Fibroblast of skin of left biceps (primary cell): ENCODE data around the gene STX16.

ENCODE experiments used
- DNase-seq, 2 experiments: peaks; one replicate each; pipeline ENCODE4 v3.0.0-alpha.2; 2013; ENCODE audit warnings: low read depth in 2 of 2

Gene STX16

GRCh38 chr20:58650776-58651558, at the start of gene STX16:
Gene STX16 (plus strand): TSS chr20:58651283. CDS start chr20:58652007, 724 bp downstream.
- DNase-seq: peak; percentile 81 to 86

GRCh38 chr20:58602124-58602523, 49.0 kb upstream of the STX16 start:
- DNase-seq: no peak

GRCh38 chr20:58603721-58604120, 47.4 kb upstream of the STX16 start:
- DNase-seq: peak in 1 of 2 experiments; percentile 45

- DNase-seq: no peak
Observed at GRCh38 chr20:58604128-58604881, 46.8 kb upstream of the STX16 start.

GRCh38 chr20:58605292-58606065, 45.6 kb upstream of the STX16 start:
- DNase-seq: no peak

- no peak for DNase-seq
Observed at GRCh38 chr20:58606184-58606583, 44.9 kb upstream of the STX16 start.

GRCh38 chr20:58608096-58608840, 42.8 kb upstream of the STX16 start:
- no peak for DNase-seq

- DNase-seq: no peak
Observed at GRCh38 chr20:58609026-58609425, 42.1 kb upstream of the STX16 start.

GRCh38 chr20:58610071-58610800, 40.8 kb upstream of the STX16 start:
- no peak for DNase-seq

- DNase-seq: no peak
Observed at GRCh38 chr20:58610811-58611210, 40.3 kb upstream of the STX16 start.

- DNase-seq: no peak
Observed at GRCh38 chr20:58611236-58612030, 39.6 kb upstream of the STX16 start.

GRCh38 chr20:58612121-58612691, 38.9 kb upstream of the STX16 start:
- no peak for DNase-seq

- DNase-seq: no peak
Observed at GRCh38 chr20:58613061-58613854, 37.8 kb upstream of the STX16 start.

GRCh38 chr20:58614366-58614765, 36.7 kb upstream of the STX16 start:
- no peak for DNase-seq

GRCh38 chr20:58614984-58615760, 35.9 kb upstream of the STX16 start:
- DNase-seq: no peak

- no peak for DNase-seq
Observed at GRCh38 chr20:58616411-58616810, 34.7 kb upstream of the STX16 start.

- DNase-seq: no peak
Observed at GRCh38 chr20:58617158-58617557, 33.9 kb upstream of the STX16 start.
